Astrocyte of the hippocampus (primary cell): ENCODE results near the gene DHX34.
"Not testable (repeated sequence)": the region's sequence is repeated elsewhere in the genome, so short reads cannot be mapped to it uniquely, and the experiment has no call there.

Experiments
- DNase-seq: peaks from one replicate; pipeline ENCODE4 v3.0.0; 2011; ENCODE audit warnings: low read depth, low spot score

DHX34 gene

DNA sequence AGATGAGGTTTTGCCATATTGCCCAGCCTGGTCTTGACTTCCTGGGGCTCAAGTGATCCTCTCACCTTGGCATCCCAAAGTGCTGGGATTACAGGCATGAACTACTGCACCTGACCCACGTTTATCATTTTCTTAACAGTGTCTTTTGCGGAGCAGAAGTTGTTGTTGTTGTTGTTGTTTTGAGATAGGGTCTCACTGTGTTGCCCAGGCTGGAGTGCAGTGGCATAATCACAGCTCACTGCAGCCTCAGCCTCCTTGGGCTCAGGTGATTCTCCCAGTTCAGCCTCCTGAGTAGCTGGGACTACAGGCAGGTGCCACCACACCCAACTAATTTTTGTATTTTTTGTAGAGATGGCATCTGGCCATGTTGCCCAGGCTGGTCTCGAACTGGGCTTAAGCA is 38.5 kb downstream of the DHX34 start:
- DNase-seq, result not testable (repeated sequence)

DNA sequence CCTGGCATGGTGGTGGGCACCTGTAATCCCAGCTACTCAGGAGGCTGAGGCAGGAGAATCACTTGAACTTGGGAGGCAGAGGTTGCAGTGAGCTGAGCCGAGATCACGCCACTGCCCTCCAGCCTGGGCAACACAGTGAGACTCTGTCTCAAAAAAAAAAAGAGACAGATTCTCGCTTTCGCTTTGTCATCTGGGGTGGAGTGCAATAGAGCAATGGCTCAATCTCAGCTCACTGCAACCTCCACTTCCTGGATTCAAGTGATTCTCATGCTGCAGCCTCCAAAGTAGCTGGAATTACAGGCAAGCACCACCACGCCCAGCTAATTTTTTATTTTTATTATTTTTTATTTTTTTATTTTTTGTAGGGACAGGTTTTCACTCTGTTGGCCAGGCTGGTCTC is 39.6 kb downstream of the DHX34 start:
- DNase-seq, result not testable (repeated sequence)

DNA sequence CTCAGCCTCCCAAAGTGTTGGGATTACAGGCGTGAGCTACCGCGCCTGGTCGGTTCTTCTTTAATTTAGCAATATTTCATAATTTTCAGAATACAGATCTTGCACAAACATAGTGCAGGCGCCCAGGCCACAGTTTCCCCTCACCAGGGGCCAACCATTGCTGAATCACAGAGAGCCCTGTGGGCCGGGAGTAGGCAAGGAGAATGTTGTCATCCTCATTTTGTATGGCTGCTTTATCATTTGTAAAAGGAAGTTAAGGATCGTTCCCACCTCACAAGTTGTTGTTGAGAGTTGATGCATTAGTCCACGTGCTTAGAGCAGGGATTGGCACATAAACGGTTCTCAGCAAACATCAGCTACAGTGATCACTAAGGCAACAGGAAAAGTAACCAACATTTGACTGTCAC is 40.0 kb downstream of the DHX34 start:
- no peak for DNase-seq

DNA sequence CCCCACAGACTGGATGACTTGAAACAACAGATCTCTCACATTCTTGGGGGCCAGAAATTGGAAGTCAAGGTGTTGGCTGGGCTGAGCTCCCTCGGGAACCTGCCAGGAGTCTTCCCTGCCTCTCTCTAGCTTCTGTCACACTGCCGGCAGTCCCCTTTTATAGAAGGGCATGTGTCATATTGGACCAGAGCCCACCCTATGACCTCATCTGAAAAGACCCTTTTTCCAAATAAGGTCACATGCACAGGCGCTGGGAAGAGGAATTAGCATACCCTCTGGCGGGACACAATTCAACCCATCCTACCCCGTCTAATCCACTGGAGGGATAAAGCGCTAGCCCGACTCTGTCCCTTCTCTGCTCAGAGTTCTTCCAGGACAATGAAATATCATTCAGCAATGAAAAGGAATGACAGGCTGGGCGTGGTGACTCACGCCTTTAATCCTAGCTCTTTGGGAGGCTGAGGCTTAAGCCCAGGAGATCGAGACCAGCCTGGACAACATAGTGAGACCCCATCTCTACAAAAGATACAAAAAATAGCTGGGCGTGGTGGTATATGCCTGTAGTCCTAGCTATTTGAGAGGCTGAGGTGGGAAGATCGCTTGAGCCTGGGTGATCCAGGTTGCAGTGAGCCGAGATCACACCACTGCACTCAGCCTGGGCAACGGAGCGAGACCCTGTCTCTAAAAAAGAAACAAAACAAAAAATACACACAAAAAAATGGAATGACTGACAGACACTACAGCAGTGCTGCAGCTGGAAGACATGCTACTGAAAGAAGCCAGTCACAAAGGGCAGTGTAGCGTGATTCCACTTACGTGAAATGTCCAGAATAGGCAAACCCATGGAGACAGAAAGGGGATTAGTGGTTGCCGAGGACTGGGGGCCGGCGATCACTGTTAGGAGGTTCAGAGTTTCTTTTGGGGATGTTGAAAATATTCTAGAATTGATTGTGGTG is 41.7 kb downstream of the DHX34 start:
- DNase-seq, result peak; percentile 71

DNA sequence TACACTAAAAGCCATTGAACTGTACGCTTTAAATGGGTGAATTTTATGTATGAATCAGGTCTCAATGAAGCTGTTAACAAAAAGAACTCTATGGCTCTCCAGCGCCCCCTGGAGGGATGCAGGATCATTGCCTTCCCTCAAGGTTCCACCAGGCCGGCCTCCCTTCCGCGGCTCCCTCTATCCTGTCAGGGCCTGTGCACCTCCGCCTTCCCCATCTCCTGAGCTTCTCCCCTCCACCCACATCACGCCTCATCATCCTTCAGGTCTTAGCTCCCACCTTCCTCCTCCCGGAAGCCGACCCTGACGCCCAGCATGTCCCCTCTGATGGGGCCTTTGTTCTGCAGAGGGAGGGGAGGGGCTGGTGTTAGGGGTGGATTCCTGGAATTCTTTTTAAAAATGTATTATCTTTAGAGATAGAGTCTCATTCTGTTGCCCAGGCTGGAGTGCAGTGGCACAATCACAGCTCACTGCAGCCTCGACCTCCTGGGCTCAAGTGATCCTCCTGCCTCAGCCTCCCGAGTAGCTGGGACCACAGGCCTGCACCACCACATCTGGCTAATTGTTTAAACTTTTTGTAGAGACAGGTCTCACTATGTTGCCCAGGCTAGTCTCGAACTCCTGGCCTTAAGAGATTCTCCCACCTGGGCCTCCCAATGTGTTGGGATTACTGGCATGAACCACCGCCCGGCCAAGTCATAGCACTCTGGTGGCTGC is 42.6 kb downstream of the DHX34 start:
- DNase-seq, result peak; percentile 82

DNA sequence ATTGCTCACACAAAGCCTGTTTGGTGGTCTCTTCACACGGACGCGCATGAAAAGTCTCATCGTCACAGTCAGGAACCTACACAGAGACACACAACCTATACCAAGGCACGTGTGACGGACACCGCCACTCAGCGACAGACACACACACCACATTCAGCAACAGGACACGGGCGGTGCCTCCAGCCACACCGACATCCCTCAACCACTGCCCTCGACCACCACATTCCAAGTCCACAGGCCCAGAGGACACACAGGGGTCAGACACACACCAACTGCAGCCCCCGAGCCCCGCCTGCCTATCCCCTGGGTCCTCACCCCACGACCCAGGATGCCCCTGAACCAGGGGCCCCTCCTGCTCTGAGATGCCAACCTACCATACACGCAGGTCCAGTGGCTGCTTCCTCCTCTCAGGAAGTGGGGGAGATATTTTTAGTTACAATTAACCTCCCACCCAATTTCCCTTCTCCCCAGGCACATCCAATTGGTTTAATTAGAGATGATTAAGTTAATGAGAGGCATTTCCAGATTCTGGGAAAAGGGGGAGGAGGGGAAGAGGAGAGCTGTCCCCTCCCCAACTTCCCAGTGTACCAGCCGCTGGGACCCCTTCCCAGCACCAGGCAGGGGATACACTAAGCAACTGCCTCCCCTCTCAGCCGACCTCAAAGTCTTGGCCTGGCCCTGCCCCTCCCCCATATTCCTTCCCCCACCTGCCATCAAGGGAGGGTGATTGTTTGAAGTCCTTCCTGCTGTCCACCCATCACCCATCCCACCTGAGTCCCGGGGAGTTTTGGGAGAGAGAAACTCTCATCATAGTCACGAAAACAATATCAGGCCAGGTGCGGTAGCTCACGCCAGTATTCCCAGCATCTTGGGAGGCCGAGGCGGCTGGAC is 49.8 kb downstream of the DHX34 start:
- no peak for DNase-seq

DNA sequence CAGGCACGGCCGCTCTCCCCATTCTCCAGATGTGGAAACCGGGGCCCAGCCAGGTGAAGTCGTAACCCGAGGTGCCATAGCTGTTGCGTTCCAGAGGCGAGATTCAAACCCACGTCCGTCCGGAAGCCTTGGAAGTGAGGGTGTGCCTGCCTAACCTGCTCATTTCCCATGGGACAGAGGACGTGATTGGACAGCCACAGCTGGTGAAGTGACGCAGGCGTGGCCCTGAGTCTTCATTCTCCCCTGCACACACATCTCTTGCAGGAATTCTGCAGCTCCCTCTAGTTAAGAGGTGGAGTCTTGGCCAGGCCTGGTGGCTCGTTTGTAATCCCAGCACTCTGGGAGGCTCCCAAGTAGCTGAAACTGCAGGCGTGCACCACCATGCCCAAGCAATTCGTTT is 53.4 kb downstream of the DHX34 start:
- DNase-seq, result no peak

DNA sequence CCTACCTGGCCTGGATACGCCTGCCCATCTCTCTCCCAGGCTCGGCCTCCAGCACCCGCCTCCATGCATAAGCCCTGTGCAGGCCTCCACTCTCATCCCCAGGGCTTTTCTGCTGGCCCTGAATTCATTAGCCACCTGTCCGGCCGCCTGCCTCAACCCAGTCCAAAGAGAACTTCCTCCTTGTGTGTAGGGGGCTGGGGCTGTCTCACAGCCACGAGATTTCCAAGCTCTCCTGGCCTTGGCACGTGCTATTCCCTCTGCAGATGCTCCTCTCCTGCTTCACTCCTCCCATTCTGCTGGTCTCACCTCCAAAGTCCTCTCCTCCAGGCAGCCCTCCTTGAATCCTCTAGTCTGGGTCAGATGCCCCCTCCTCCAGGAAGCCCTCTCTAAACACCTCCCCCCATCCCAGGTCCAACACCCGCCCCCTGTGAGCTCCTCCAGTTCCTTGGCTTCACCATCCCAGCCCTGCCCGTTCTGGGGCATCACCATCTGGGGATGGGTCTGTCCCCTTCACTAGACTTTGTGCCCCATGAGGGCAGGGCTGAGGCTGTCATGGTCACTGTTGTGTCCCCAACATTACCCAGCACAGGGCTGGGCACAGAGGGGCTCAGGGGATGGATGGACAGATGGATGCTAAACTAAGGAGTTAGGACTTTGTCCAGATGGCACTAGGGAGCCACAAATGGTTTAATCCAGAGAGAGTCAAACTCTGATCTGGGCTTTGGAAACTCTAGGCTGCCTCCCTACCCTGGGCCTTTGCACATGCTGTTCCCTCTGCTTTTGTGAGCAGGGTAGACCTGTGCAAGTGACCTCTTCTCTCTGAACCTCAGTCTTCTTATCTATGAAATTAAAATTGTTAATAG is 55.5 kb downstream of the DHX34 start:
- no peak for DNase-seq

DNA sequence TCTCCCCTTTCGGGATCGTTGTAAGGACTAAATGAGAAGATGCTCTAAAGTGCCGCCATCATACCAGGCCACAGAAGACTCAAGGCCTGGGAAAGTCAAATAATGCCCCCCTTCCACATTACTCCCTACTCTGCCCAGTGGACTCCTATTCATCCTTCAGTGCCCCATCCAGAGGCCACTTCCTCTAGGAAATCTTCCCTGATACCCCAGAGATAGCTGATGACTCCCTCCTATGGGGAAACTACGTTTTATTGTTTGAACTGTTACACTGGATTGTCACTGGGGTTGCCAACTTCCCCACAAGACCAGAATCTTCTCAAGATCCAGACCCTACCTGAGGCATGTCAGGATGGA is 56.1 kb downstream of the DHX34 start:
- no peak for DNase-seq

DNA sequence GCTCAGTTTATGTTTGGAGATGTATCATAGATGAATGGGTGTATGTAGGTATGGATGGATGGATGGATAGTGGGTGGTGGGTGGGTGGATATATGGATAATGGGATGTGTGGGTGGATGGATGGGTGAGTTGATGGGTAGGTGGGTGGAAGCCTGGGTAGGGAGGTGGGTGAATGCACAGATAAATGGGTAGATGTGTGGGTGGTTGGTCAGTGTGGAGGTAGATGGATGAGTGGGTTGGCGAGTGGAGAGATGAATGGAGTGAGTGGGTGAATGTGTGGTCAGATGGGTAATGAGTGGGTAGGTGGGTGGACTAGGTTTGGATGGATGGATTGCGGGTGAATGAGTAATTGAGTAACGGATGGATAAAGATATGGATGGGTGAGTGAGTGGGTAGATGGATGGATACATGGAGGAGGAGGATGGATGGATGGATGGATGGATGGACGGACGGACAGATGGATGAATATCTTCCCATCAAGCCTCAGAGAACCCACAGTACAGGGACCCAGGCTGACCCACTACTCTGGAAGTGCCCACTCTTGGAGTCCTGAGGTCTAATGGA is 56.8 kb downstream of the DHX34 start:
- no peak for DNase-seq

DNA sequence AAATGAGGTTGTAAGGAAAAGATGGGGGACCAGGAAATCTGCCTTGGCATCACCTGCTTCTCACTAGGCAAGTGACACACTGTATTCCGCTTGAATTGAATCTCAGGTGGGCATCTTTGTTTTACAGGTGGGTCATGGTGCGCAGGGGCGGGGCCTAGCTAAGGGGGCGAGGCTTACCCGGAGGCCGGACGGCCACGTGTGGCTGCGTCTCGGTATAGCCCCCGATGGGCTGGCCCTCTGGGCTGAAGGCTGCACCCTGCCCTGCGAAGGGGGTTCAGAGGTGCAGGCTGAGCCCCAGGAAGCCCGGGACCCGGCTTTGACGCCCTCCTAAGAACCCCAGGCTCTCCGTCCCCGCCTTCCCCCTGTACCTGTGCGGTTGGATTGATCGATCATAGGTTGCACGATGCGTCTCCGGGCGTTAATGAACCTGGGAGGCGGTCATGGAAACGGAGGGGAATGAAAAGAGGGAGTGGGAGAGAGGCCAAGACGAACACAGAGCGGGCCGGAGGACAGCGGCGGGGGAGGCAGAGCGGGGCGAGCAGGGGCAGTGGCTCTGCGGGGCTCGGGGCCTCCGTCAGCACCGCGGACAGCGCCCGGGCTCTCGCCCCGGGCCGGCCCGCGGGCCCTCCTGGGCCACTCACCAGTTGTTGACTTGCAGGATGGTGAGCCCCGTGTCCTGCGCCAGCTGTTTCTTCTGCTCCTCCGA is 57.7 kb downstream of the DHX34 start:
- peak; percentile 70 for DNase-seq

DNA sequence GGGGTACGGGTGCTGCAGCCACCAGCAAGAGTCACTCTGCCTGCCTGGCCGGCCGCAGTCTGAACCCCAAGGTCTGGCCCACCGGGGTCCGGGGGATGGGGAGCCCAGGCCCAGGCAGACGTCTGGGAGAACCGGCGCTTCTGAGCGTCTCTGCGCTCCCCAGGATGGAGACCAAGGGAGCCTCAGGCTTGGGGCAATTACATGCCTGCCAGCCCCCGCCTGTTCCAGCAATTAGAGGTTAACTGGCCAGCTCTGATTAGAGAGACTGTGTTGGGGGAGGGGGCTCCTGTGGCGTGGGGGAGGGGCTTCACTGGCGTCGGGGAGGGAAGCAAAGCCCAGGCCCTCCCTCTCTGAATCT is 58.3 kb downstream of the DHX34 start:
- DNase-seq, result no peak

DNA sequence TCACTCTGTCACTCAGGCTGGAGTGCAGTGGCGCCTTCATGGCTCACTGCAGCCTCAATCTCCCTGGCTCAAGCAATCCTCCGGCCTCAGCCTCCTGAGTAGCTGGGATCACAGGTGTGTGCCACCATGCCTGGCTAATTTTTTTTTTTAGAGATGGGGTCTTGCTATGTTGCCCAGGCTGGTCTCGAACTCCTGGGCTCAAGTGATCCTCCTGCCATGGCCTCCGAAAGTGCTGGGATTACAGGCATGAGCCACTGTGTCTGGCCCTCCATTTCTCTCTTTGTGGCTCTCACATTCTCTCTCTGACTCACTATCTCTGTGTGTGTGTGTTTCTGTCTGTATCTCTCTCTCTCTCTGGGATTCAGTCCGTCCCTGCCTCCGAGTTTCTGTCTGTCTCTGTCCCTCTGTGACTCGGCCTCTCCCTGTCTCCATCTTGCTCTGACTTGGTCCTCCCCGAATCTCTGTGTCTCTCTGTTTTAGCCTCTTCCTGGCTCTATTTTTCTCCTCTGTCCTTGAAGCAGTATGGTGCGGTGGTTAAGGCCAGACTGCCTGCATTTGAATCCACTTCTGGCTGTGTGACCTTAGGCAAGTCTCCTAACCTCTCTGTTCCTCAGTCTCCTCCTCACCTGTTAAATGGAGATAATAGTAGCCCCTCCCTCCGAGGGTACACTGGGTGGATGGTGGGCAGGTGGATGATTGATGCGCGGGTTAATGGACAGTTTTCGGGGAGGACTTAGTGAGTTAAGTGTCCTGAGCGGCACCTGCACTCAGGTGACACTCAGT is 59.2 kb downstream of the DHX34 start:
- DNase-seq, result no peak

DNA sequence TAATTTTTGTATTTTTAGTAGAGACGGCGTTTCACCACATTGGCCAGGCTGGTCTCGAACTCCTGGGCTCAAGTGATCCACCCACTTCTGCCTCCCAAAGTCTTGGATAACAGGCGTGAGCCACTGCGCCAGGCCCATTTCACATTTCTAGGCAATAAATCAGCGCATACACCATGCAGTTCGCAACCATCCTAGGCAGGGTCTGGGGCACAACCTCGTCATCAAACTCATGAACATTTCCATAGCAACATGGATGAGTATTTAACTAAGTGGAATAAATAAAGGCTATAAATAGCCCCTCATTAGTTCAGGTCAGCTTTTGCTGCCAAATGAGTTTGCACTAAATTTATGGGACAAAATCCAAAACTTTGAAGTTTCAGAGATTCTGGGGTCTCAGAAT is 62.0 kb downstream of the DHX34 start:
- no peak for DNase-seq

DNA sequence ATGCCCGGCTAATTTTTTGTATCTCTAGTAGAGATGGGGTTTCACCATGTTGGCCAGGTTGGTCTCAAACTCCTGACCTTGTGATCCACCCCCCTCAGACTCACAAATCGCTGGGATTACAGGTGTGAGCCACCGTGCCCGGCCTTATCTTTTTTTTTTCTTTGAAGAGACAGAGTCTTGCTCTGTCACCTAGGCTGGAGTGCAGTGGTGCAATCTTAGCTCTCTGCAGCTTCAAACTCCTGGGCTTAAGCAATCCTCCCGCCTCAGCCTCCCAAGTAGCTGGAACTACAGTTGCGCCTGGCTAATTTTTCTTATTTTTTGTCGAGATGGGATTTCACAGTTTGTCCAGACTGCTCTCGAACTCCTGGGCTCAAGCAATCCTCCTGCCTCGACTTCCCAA is 62.6 kb downstream of the DHX34 start:
- not testable (repeated sequence) for DNase-seq

DNA sequence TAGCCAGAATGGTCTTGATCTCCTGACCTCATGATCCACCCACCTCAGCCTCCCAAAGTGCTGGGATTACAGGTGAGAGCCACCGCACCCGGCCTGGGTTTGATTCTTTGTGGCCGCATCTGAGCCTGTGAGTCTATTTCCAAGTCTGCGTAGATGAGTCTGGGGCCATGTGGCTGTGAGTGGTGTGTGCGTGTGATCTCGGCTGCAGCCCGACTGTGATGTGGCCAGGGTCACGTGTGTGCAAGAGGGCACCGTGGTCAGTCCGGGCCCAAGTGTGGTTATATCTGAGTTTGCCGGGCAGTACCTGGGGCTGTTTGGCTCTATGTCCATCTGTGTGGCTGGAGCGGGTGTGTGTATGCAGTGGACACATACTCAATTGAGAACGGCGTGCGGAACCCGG is 64.8 kb downstream of the DHX34 start:
- no peak for DNase-seq

DNA sequence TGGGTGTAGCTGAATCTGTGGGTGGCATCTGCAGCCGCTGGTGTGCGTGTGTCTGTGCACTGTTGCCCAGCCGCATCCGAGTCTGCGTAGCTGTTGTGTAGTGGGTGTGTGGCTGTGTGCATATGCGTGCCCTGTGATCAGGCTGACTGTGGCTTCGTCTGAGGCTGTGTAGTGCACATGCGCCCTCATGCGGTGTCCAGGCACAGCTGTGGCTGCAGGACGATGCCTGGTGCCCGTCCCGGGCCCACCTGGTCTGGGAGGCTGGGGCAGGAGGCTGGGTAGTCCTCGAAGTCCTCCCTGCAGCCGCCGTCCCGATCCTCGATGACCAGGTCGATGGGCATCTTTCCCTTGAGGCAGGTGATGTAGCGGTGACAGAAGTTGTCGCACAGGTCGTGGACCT is 65.4 kb downstream of the DHX34 start:
- no peak for DNase-seq

DNA sequence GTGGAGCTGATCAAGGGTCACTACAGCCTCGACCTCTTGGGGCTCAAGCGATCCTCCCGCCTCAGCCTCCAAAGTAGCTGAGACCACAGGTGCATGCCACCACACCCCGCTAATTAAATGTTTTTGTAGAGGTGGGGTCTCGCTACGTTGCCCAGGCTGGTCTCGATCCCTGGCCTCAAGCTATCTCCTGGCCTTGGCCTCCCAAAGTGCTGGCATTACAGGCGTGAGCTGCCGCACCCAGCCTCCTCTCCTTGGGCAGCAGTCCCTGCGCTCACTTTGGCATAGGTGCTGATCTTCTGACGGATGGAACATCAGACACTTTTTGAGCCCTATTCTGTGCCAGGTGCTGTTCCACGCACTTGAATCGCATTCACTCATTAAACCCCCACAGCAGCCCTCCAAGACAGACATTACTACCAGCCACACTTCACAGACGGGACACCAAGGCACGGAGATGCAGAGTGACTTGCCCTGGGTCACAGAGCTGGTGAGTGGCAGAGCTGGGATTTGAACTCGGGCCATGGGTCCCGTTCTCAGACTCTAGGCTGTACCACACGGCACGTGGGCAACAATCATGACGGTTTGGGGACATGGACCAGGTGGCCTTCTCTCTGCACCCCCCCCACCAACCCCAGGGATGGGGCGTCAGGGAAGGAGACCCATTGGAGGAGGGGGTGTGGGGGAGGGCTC is 67.0 kb downstream of the DHX34 start:
- DNase-seq, result no peak

DNA sequence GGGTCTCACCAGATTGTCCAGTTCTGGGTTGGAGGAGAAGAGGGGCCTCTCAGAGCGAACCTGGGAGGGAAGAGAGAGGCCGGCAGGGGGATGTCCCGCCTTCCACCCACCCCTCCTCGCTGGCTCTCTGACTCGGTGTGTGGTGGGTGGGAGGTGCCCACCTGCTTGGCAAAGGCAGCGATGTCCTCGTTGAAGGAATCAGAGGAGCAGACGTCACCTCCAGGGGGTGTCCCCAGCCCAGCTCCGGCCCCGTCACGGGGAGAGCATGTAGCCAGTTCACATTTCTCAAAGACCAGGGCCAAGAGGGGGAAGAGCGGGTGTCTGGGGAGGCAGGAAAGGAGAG is 67.5 kb downstream of the DHX34 start:
- DNase-seq, result no peak
